PC-3 (cell line): Measurements from ENCODE around the gene ELF4. TPM values are rescaled to one million over a fixed set of nuclear protein-coding genes. Genes with fewer than 3 reads are reported as not detected.

ENCODE experiments used
- ATAC-seq: fragments of 200-7000 bp; cut with Tn5 transposase; 2 replicates; pipeline ENCODE4 v1.9.1; 2020; ENCODE audit warnings: mild to moderate bottlenecking, moderate library complexity
- BruUV-seq: library from RNA; stranded (reverse); fragments of 400-500 nt; replicated peaks from 2 replicates; lab custom pipeline; 2021; lab: Mats Ljungman, UMichigan
- CTCF ChIA-PET: fragments of 300-600 bp; sonication (Branson Sonifier 250); formaldehyde crosslinking; loops from one replicate; lab custom pipeline; 2022; ENCODE audit warnings: antibody characterized with exemption; lab: Charles Lee
- POLR2A ChIA-PET: fragments of 300-600 bp; sonication (Branson Sonifier 250); formaldehyde crosslinking; loops from one replicate; lab custom pipeline; 2022; ENCODE audit warnings: antibody characterized with exemption; ENCODE audit not compliant: unreplicated experiment; lab: Charles Lee
- DNase-seq: peaks from one replicate; pipeline ENCODE4 v3.0.0-alpha.2; 2015
- H2AFZ ChIP-seq: fragments of 300-600 bp; sonication (generic); 2 replicates; pipeline ENCODE4 v1.6.0; 2016; ENCODE audit warnings: antibody characterized with exemption, low read length
- H3F3A ChIP-seq: fragments of 300-600 bp; sonication (generic); one replicate; pipeline ENCODE4 v1.6.0; 2017; ENCODE audit warnings: antibody characterized with exemption, low read length, control low read depth, mild to moderate bottlenecking; ENCODE audit not compliant: unreplicated experiment
- H3K27ac ChIP-seq: fragments of 300-600 bp; sonication (generic); 2 replicates; pipeline ENCODE4 v1.5.1; 2016; ENCODE audit warnings: mild to moderate bottlenecking, low read length
- H3K27me3 ChIP-seq: fragments of 300-600 bp; sonication (generic); 2 replicates; pipeline ENCODE4 v1.6.1; 2016; ENCODE audit warnings: low read length, mixed read lengths
- H3K36me3 ChIP-seq: fragments of 300-600 bp; sonication (generic); 2 replicates; pipeline ENCODE4 v1.6.1; 2016; ENCODE audit warnings: low read depth, mixed run types, low read length, mixed read lengths
- H3K4me1 ChIP-seq: fragments of 300-600 bp; sonication (generic); 2 replicates; pipeline ENCODE4 v1.5.1; 2016; ENCODE audit warnings: low read length; ENCODE audit not compliant: insufficient read depth
- H3K4me2 ChIP-seq: fragments of 300-600 bp; sonication (generic); 2 replicates; pipeline ENCODE4 v1.6.0; 2016; ENCODE audit warnings: low read length
- H3K4me3 ChIP-seq: fragments of 300-600 bp; sonication (generic); 2 replicates; pipeline ENCODE4 v1.5.1; 2016; ENCODE audit warnings: mild to moderate bottlenecking, low read length, mixed read lengths
- H3K79me2 ChIP-seq: fragments of 300-600 bp; sonication (generic); 2 replicates; pipeline ENCODE4 v1.6.1; 2017; ENCODE audit warnings: low read length, mixed read lengths
- H3K9ac ChIP-seq: fragments of 300-600 bp; sonication (generic); 2 replicates; pipeline ENCODE4 v1.6.0; 2016; ENCODE audit warnings: mild to moderate bottlenecking, low read length
- H3K9me2 ChIP-seq: fragments of 300-600 bp; sonication (generic); replicated peaks from 2 replicates; pipeline ENCODE4 v1.6.1; 2016; ENCODE audit warnings: mixed run types, low read length, mixed read lengths
- H3K9me3 ChIP-seq: fragments of 300-600 bp; sonication (generic); 2 replicates; pipeline ENCODE4 v1.6.1; 2016; ENCODE audit warnings: low read length, mixed read lengths
- H4K20me1 ChIP-seq: fragments of 300-600 bp; sonication (generic); 2 replicates; pipeline ENCODE4 v1.6.1; 2016; ENCODE audit warnings: low read length, mixed read lengths
- EZH2 ChIP-seq: fragments of 300-600 bp; sonication (generic); IDR thresholded peaks from one replicate; pipeline ENCODE4 v1.6.1; 2017; ENCODE audit warnings: antibody characterized with exemption, mild to moderate bottlenecking, low read length; ENCODE audit not compliant: unreplicated experiment
- EZH2phosphoT487 ChIP-seq: fragments of 300-600 bp; sonication (generic); IDR thresholded peaks from 2 replicates; pipeline ENCODE4 v1.6.1; 2018; ENCODE audit warnings: mild to moderate bottlenecking, antibody characterized with exemption, low read length, borderline replicate concordance
- intact Hi-C: fragments of 100-400 bp; cut with micrococcal nuclease; formaldehyde crosslinking; loops from 2 replicates; pipeline ENCODE4 v1.9.0; 2023
- total RNA-seq: library from RNA; depleted of rRNA; stranded (reverse); fragments of >200 nt; gene quantifications from 2 replicates; pipeline ENCODE4 v1.2.3, GENCODE V29; 2014
- TF ChIP-seq, protein P1 (sequence below): fragments of 300-600 bp; sonication (generic); conservative IDR thresholded peaks from 2 replicates; pipeline ENCODE4 v1.5.1; 2017; ENCODE audit warnings: antibody characterized with exemption, low read depth, mild to moderate bottlenecking, low read length

Gene ELF4
- total RNA-seq, 1 experiment from 2014 or later: 23.4 TPM

DNA sequence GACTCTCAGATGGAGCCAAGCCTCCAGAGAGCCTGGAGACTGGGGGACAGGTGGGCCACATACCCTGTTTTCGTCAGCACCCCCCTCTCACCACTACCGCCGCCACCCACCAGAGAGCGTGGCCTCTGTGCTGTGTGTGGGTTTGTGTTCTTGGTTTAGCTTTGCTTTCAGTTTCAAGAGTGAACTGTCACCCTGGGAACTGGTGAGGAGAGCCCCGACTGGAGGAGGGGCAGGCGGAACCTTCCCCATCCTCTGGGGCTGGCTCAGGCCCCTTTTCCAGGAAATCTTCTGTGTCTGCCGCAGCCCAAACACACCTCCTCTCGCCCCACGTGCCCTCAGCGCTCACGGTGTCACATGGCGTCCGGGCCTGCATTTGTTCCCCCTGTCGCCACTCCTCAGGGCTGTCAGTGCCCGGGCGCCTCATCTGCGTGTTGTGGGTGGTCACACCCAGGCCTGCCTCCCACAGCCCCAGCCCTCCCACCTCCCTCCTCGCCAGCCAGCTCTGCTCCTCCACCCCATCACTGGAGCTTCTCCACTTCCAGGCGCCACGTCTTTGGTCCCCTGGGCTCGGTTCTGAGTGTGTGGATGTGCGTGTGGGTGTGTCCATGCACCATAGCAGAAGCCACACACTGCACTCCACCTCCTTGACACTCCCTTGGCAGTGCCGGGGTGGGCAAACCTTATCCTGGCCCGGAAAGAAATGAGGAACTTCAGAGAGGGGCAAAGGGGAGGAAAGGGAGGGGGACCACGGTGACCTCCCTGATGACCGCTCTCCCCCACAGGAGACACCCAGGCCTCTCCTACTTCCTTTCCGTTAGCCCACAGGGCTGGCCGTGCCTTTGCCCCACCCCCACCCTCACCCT is 27.8 kb downstream of the ELF4 start:
- H3K27me3 ChIP-seq: no peaks in the 10 kb centered on the region
- no peaks in the 10 kb centered on the region for H3K9me2 ChIP-seq
- ChIA-PET CTCF (no interaction called here), POLR2A (no interaction called here)
- DNase-seq: no peak
- no peaks in the 10 kb centered on the region for H3K4me1 ChIP-seq
- no peaks in the 10 kb centered on the region for H3F3A ChIP-seq
- 0 out of 2 replicates have a peak, but pooled peaks cover 3% of the 10 kb centered on the region for H3K36me3 ChIP-seq
- H3K79me2 ChIP-seq: 0 out of 2 replicates have a peak, but pooled peaks cover 5% of the 10 kb centered on the region
- no peak overlapping the region for H3K4me2 ChIP-seq
- intact Hi-C loops: no loop called here
- no TSS peak for BruUV-seq
- no peak for TF ChIP-seq EZH2phosphoT487
- no peak for TF ChIP-seq EZH2
- TF ChIP-seq, protein P1, sequence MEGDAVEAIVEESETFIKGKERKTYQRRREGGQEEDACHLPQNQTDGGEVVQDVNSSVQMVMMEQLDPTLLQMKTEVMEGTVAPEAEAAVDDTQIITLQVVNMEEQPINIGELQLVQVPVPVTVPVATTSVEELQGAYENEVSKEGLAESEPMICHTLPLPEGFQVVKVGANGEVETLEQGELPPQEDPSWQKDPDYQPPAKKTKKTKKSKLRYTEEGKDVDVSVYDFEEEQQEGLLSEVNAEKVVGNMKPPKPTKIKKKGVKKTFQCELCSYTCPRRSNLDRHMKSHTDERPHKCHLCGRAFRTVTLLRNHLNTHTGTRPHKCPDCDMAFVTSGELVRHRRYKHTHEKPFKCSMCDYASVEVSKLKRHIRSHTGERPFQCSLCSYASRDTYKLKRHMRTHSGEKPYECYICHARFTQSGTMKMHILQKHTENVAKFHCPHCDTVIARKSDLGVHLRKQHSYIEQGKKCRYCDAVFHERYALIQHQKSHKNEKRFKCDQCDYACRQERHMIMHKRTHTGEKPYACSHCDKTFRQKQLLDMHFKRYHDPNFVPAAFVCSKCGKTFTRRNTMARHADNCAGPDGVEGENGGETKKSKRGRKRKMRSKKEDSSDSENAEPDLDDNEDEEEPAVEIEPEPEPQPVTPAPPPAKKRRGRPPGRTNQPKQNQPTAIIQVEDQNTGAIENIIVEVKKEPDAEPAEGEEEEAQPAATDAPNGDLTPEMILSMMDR: no peak
- H3K9me3 ChIP-seq: no peaks in the 10 kb centered on the region
- no peak overlapping the region for H3K9ac ChIP-seq
- ATAC-seq: no peak
- H3K4me3 ChIP-seq: no peak overlapping the region
- no peak overlapping the region for H3K27ac ChIP-seq
- no peaks in the 10 kb centered on the region for H4K20me1 ChIP-seq
- no peak overlapping the region for H2AFZ ChIP-seq

DNA sequence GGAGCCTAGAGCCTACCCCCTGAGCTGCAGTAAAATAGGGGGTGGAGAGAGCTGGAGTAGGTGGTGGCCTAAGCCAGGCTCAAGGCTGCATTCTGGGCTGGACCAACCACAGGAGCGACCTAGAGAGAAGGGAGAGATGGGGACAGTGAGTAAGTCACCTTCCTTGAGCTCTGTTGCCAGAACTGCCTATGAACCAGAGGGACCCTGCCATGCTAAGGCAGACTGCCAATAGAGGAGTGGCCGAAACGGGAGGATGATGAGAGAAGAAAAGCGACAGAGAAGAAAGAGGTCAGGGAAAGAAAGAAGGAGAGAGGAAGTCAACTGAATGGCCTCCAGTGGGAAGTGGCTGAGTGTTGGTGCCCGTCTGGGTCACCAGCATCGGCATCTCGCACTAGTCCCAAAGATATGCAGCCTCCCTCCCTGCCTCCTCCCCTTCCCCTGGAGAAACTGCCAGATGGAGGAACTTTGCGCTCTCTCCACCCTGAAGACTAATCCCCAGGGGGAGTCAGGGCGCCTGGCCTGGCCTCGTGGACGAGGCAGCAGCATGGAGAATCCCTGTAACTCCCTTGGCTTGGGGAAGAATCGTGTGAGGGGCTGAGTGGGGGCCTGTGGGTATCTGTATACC is 28.8 kb downstream of the ELF4 start:
- ATAC-seq (no peak), DNase-seq (no peak)
- Histone ChIP-seq H3K27ac (no peak overlapping the region), H4K20me1 (no peaks in the 10 kb centered on the region), H3K4me2 (no peak overlapping the region), H3K36me3 (0 out of 2 replicates have a peak, but pooled peaks cover 3% of the 10 kb centered on the region), H3K9me3 (no peaks in the 10 kb centered on the region), H3K27me3 (no peaks in the 10 kb centered on the region), H3F3A (no peaks in the 10 kb centered on the region), H3K9ac (no peak overlapping the region), H3K79me2 (0 out of 2 replicates have a peak, but pooled peaks cover 5% of the 10 kb centered on the region), H3K4me1 (no peaks in the 10 kb centered on the region), H3K9me2 (no peaks in the 10 kb centered on the region), H2AFZ (no peak overlapping the region), H3K4me3 (no peak overlapping the region)
- ChIA-PET CTCF (no interaction called here), POLR2A (no interaction called here)
- TF ChIP-seq, protein P1: no peak
- no peak for TF ChIP-seq EZH2phosphoT487
- no peak for TF ChIP-seq EZH2
- intact Hi-C loops: no loop called here
- BruUV-seq: no TSS peak
